GM13976 (cell line): ENCODE results near the gene CCNI2.

Source experiments
- DNase-seq: peaks from one replicate; pipeline ENCODE4 v3.0.0; 2012; ENCODE audit warnings: low spot score
- CTCF ChIP-seq: IDR thresholded peaks from 2 replicates; pipeline ENCODE4 v1.5.1; 2012; ENCODE audit warnings: borderline replicate concordance, mild to moderate bottlenecking; ENCODE audit not compliant: insufficient read depth; ENCODE audit errors: extremely low read depth, missing control alignments, control extremely low read depth
- in situ Hi-C: fragments of 300-500 bp; cut with MboI; formaldehyde crosslinking; loops from one replicate; pipeline ENCODE4 v1.12.0; 2022; ENCODE audit warnings: low sequenced_read_pairs, mixed read lengths, inconsistent platforms; ENCODE audit not compliant: unreplicated experiment

CCNI2 gene

DNA sequence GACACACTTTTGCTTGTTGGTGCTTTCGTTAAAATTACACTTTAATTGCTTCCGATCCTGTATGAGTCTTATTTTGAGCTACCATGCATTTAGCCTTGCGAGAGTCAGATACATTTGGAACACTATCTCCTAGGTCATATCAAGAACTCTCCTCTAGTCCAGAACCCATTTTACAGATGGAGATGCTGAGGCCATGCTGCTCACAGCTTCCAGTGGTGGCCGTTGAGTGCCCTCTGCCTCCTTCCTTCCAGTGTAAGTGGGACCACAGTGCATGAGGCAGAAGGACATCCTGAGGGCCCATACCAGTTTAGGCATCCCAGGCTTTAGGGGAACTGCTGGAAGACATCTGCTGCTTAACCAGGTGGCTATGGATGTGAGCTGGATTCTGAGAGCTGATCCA is 6.9 kb downstream of the CCNI2 start:
- no peak for DNase-seq
- TF ChIP-seq CTCF: no peak
- in situ Hi-C loops: no loop called here

DNA sequence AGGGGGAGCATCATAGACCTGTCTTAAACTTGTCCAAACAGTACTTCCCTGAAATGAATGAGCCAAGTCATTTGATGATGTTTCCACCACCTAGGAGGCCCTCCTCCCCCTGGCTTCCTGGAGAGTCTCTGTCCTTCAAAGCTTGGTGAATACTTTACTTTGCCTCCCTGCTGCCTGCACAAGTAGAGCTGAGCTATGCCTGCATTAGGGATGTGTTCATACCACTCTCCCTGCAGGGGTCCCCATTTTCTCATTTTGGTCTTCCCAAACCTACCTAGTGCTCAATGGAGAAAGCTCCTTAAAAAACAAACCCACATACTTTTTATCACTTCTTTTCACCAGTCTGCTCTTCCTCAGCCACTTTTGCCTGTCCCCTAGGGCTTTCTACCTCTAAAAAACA is 7.7 kb downstream of the CCNI2 start:
- in situ Hi-C loops: no loop called here
- no peak for DNase-seq
- TF ChIP-seq CTCF: no peak

DNA sequence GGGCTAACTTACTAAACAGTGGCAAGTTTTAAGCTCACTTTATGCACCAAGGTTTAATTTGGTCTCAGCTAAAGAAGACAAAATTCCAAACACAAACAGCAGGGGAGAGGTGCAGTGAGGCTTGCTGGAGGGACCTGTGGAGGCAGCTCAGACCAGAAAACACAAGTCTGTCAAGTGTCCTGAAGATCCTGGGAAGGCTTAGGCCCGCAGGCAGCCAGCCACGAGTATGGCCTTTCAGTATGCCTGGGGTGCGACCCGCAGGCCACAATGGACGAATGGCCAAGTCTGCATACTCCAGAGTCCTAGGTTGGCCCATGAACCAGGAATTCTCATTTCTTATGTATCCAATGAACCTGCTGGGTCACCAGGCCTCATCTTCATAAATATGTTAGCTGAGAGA is 9.3 kb downstream of the CCNI2 start:
- no peak for TF ChIP-seq CTCF
- in situ Hi-C loops: no loop called here
- DNase-seq: no peak

GRCh38 chr5:132758451-132758850 is 11.2 kb downstream of the CCNI2 start:
- no peak for DNase-seq
- no peak for TF ChIP-seq CTCF
- in situ Hi-C loops: no loop called here

- TF ChIP-seq CTCF: no peak
- DNase-seq: no peak
- in situ Hi-C loops: no loop called here
Observed at GRCh38 chr5:132759114-132760048, 12.2 kb downstream of the CCNI2 start.

- DNase-seq: no peak
- no peak for TF ChIP-seq CTCF
- in situ Hi-C loops: no loop called here
Observed at GRCh38 chr5:132760049-132760420, 12.8 kb downstream of the CCNI2 start.
